Choroid plexus epithelial cell (primary cell): ENCODE data around the gene CPT1A.

Experiments used
- DNase-seq: peaks from one replicate; pipeline ENCODE4 v3.0.0-alpha.2; 2010; ENCODE audit warnings: low read depth
- H3K4me3 ChIP-seq: 2 replicates; pipeline ENCODE4 v1.5.1; 2011; ENCODE audit warnings: low read depth, mild to moderate bottlenecking, control low read depth, low read length, moderate library complexity
- TF ChIP-seq, protein P1 (sequence below): conservative IDR thresholded peaks from 2 replicates; pipeline ENCODE4 v1.5.1; 2011; ENCODE audit warnings: low read depth, mild to moderate bottlenecking, control low read depth, inconsistent platforms, low read length, moderate library complexity

Gene CPT1A

DNA sequence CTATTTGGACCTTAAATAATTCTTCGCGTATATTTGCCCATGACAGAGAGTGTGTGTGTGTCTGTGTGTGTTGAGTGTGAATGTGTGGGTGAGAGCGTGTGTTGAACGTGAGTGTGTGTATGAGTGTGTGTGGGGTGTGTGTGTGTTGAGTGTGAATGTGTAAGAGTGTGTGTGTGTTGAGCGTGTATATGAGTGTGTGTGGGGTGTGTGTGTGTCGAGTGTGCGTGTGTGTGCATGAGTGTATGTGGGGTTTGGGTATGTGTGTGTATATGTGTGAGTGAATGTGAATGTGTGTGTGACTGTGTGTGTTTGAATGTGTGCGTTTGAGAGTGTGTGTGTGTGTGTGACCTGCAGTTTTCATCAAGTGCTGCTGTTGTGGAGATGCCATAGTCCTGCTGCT is 130.6 kb downstream of the CPT1A start:
- no peak for DNase-seq
- no peak overlapping the region for H3K4me3 ChIP-seq
- TF ChIP-seq, protein P1, sequence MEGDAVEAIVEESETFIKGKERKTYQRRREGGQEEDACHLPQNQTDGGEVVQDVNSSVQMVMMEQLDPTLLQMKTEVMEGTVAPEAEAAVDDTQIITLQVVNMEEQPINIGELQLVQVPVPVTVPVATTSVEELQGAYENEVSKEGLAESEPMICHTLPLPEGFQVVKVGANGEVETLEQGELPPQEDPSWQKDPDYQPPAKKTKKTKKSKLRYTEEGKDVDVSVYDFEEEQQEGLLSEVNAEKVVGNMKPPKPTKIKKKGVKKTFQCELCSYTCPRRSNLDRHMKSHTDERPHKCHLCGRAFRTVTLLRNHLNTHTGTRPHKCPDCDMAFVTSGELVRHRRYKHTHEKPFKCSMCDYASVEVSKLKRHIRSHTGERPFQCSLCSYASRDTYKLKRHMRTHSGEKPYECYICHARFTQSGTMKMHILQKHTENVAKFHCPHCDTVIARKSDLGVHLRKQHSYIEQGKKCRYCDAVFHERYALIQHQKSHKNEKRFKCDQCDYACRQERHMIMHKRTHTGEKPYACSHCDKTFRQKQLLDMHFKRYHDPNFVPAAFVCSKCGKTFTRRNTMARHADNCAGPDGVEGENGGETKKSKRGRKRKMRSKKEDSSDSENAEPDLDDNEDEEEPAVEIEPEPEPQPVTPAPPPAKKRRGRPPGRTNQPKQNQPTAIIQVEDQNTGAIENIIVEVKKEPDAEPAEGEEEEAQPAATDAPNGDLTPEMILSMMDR = no peak

DNA sequence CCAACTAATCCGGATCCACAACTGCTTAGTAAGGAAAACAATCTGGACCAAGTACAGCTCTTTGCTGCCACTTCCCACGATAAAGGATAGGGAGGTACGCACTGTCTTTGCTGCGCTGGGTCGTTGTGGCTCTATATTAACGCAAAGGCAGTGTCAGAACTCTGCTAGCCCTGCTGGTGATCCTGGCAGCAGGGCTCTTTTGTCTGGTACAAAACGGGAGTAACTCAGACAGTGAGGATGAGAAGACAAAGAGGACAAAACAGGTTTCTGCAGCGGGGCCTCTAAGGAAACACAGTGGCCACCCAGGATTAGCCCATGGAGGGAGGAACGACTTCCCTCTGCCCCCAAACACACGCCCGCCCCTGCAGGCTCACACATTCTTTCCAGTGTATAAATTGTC is 131.3 kb downstream of the CPT1A start:
- TF ChIP-seq, protein P1 = no peak
- DNase-seq = no peak
- H3K4me3 ChIP-seq = no peak overlapping the region

DNA sequence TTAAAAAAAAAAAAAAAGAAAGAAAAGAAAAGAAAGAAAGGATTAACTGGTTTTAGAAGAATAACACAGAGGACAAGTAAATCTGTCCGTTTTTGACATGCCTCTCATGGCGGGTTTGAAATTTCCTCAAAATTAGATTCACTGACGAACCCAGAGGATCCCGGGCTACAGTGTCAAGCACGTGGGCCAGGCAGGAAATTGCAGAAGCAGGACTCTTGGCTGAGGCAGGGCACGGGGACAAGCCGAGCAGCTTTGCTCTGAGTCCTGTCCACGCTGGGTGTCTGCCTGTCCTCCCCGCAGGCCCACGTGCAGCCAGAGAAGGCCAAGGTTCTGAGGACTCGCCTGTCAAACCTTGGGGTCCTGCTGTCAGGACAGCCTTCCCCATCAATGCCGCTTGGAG is 132.7 kb downstream of the CPT1A start:
- TF ChIP-seq, protein P1 = no peak
- no peak overlapping the region for H3K4me3 ChIP-seq
- DNase-seq = no peak

DNA sequence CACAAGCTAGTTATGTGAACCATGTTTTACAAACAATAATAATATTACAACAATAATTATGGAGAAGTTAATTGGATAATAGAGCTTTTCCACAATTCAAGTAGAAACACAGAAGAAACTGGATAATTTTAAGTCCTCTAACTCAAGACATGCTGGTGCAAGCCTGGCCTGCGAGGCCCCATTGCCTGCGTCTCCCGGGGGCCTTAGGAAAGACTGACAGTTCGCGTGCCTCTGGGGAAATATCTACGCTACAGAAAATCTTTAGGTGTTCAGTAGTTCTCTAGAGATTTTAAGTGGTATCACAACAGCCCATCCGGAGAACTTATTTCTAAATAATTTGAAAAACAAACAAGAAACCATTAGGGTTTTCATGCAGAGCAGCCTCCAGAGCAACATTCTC is 134.2 kb downstream of the CPT1A start:
- TF ChIP-seq, protein P1 = no peak
- no peak for DNase-seq

DNA sequence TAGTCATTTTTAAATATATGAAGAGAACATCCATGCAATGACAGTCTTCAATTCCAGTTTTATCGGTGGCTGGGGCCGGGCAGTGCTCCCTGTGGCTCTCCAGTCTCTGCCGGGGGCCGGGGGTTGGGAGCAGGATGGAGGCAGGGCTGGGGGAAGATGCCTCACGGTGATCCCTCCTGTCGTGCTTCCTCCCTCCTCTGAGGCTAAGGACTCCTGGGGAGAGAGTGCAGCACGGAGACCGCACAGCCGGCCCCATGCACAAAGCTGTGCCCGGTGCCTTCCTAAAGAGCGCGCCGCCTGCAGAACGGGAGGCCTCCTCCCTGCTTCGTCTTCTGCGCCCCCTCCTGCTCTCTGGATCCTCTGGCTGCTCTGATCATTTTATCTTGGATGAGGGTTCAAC is 136.8 kb downstream of the CPT1A start:
- peak; percentile 45 for DNase-seq
- H3K4me3 ChIP-seq = peak overlapping the region; percentile 24
- TF ChIP-seq, protein P1 = peak; percentile 30

More for the DNA sequence above, 134.2 kb downstream of the CPT1A start:
- H3K4me3 ChIP-seq = no peak overlapping the region
